ENCODE measurements around the gene IKZF2. TPM values are rescaled to one million over a fixed set of nuclear protein-coding genes. Genes with fewer than 3 reads are reported as not detected.

The IKZF2 gene
- total RNA-seq, 4 donors from 2014 or later: 37.4 to 69.3 (median 42.7) TPM

DNA sequence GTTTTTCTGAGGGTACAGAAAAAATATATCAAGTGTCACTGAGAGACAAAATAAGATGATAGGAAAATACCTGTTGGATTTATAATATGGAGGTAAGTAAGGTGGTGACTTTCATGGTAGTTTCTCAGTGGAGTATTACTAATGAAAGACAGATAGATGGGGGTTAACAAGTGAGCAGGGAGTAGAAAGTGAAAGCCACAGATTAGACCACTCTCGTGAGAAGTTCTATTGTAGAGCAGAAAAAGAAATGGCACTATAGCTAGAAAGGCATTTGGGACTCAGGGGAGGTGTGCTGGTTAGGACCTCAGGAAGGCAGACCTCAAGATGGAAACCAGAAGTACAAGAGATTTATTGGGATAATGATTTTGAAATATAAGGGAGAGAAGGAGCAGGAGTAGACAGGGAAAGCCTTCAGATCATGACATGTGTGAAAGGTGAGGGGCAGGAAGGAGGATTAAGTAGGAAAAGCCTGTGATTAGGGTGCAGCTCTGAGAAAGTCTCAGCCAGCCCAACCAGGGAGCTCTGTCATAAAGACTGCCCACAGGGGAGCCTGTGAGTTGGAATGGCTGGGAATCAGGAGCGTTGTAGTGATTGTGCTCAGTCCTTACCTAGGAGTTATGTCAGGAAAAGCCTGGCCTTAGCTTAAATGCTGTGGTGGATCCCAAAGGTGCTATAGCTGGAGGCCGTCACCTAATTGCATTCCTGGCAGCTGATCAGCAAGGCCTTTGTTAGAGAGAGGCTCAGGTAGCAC is 198.1 kb downstream of the IKZF2 start:
- TF ChIP-seq, protein P1, sequence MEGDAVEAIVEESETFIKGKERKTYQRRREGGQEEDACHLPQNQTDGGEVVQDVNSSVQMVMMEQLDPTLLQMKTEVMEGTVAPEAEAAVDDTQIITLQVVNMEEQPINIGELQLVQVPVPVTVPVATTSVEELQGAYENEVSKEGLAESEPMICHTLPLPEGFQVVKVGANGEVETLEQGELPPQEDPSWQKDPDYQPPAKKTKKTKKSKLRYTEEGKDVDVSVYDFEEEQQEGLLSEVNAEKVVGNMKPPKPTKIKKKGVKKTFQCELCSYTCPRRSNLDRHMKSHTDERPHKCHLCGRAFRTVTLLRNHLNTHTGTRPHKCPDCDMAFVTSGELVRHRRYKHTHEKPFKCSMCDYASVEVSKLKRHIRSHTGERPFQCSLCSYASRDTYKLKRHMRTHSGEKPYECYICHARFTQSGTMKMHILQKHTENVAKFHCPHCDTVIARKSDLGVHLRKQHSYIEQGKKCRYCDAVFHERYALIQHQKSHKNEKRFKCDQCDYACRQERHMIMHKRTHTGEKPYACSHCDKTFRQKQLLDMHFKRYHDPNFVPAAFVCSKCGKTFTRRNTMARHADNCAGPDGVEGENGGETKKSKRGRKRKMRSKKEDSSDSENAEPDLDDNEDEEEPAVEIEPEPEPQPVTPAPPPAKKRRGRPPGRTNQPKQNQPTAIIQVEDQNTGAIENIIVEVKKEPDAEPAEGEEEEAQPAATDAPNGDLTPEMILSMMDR (IDR thresholded peaks at IDR 0.05): no peak
- no peak for TF ChIP-seq POLR2A (IDR thresholded peaks at IDR 0.05)
- 50 to 57% methylated on average over 3 of the region's 3 CpGs for WGBS, 2 donors
- intact Hi-C loops (cut with DNase I; ENCODE audit: low total_unique reads): no loop called here

GRCh38 chr2:212949786-212950185 is 201.6 kb downstream of the IKZF2 start:
- intact Hi-C loops (cut with DNase I; ENCODE audit: low total_unique reads): no loop called here
- DNase-seq (ENCODE audit: low spot score in 2 of 2): no peak
- TF ChIP-seq, protein P1 (IDR thresholded peaks at IDR 0.05): no peak
- TF ChIP-seq POLR2A (IDR thresholded peaks at IDR 0.05): no peak
- 32 to 78% methylated on average over 1 of the region's 1 CpG for WGBS, 2 donors
- no peak overlapping the region for H3K4me3 ChIP-seq (ENCODE audit: low read depth, poor library complexity, severe bottlenecking)

More for the DNA sequence above, 198.1 kb downstream of the IKZF2 start:
- H3K4me3 ChIP-seq (ENCODE audit: low read depth, poor library complexity, severe bottlenecking): no peak overlapping the region
- DNase-seq (ENCODE audit: low spot score in 2 of 2): no peak

Other genes with a start within 250 kb of the IKZF2 start
- 10 to 100 TPM; 25.6 to 37.5 (median 26.3) TPM for gene SPAG16, start 132.9 kb upstream of the IKZF2 start, total RNA-seq